GM06990 (cell line): ENCODE measurements around the gene ZNF677.
"Not testable (repeated sequence)": the region's sequence is repeated elsewhere in the genome, so short reads cannot be mapped to it uniquely, and the experiment has no call there.

Experiments used
- DNase-seq: peaks from one replicate; pipeline ENCODE4 v3.0.0-alpha.2; 2011; ENCODE audit not compliant: insufficient read length; ENCODE audit errors: extremely low read depth
- H3K27me3 ChIP-seq: replicated peaks from 2 replicates; pipeline ENCODE4 v1.6.0; 2011; ENCODE audit warnings: low read length; ENCODE audit not compliant: control insufficient read depth, insufficient read depth
- H3K36me3 ChIP-seq: 2 replicates; pipeline ENCODE4 v1.5.1; 2011; ENCODE audit warnings: low read length; ENCODE audit not compliant: control insufficient read depth, insufficient read depth
- H3K4me3 ChIP-seq: replicated peaks from 2 replicates; pipeline ENCODE4 v1.5.1; 2011; ENCODE audit warnings: low read depth, mild to moderate bottlenecking, control low read depth, low read length
- CTCF ChIP-seq: IDR thresholded peaks from 2 replicates; pipeline ENCODE4 v1.5.1; 2011; ENCODE audit warnings: low read length, control low read depth, mild to moderate bottlenecking, inconsistent platforms; ENCODE audit not compliant: insufficient read depth, poor library complexity, severe bottlenecking

ZNF677 gene

GRCh38 chr19:53254411-53255341 lies at the start of gene ZNF677:
Gene ZNF677 (minus strand): TSS chr19:53254873. CDS start chr19:53251550, 3,323 bp downstream.
- DNase-seq = peak; percentile 6
- H3K27me3 ChIP-seq = no peaks in the 10 kb centered on the region
- TF ChIP-seq CTCF = no peak
- no peaks in the 10 kb centered on the region for H3K36me3 ChIP-seq
- H3K4me3 ChIP-seq = no peak within 1 kb of the TSS; the same call in 1 of the 2 replicates

DNA sequence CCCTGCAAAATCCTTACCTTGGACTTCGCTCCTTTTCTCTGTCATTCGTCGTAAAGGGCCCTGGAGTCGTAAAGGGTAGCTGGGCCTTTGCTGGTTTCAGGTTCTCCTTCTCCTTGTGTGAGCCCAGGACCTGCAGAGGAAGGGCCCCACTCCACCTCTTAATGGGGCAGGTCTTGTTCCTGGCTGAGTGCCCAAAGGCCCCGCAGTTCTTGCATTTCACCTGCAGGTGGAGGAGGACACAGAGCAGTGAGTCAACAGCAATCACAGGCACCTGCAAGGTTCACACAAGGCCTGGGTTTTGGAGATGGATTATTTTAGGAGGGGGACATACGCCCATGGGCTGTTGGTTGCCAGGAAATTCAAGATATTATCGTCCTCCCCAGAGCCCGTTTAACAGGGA lies 46.7 kb upstream of the ZNF677 start:
- not testable (repeated sequence) for H3K36me3 ChIP-seq, H3K27me3 ChIP-seq, H3K4me3 ChIP-seq, DNase-seq

DNA sequence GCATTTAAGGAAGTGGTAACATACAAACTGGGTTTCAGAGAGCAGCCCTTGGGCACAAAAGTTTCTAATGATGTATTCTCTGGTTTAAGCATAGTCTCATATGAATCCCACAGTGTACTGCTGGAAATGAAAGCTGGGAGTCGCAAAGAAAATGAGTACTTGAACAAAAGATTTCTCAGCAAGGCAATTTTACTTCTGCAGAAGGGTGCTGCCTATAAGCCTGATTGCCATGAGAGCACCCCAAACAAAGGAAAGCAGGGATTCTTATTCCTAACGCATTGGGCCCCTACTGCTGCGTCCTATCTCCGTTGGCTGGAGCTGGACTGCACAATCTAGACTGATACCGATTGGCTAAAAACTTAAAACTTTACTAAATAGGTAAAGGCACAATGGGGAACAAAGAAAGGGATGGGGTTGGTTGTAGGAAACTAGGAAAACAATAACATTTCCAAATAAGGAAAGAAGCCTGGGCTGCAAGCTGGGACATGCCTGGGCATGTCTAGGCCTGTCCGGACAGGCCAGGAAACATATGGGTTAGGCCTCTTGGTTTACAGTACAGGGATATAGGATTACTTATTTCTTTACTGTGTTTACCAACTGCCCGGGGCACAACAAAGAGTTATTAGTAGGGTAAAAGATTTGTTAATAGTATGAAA lies 40.2 kb upstream of the ZNF677 start:
- Histone ChIP-seq H3K36me3 (no peaks in the 10 kb centered on the region), H3K4me3 (no peak overlapping the region), H3K27me3 (no peaks in the 10 kb centered on the region)
- TF ChIP-seq CTCF = no peak
- DNase-seq = no peak

DNA sequence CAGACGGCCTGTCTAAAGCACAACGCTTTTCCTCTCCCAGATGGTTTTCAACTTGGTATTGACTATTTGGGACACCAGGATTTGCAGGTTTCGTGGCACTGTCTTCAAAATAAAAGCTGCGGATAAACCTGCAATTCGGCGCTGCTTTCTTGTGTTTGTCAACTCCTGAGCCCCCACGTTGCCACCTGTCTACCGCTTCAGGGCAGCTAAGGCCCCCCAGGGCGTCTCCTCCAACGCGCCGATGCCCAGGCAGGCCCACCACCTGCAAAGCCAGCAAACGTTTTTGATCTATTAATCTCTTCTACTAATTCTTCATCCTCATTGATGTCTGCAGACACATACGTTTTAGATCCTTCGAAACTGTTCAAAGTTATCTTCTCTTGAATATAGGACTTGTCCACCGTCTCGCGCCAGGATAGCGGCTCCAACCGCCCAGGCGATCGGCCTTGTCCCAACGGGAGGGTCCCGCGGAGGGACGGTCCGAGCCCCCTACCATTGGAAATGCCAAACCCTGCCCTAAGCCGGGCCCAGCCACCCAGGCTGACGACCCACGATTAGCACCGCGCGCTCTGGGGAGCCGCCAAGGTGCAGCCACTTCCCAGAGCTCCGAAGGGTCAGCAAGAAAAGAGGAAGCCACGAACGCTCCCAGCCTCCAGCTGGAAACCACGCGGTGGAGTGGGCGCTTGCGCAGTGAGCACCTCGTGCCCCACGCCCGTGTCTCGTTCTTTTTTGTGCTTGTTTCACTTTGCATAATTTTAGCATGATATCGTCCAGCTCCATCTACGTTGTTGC lies 36.3 kb upstream of the ZNF677 start:
- no peak for DNase-seq
- Histone ChIP-seq H3K4me3 (no peak overlapping the region), H3K27me3 (no peaks in the 10 kb centered on the region), H3K36me3 (no peaks in the 10 kb centered on the region)
- TF ChIP-seq CTCF = no peak

DNA sequence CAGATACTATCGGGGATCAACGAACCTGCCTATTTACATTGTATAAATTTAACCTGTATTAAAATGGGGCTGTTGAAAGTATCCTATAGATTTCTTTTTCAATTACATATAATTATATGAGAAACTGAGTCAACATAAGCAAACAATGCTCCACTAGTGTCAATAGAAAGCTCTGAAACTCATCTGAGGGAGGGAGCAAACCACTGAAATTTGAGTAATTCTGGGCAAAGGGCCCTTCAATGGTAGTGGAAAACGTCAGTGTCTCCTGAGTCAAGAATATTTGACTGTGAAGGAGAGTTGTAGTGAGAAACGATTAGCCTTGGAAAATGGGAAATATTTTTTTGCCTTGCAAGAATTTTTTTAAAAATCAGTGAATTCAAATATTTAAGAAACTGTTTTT lies 30.4 kb upstream of the ZNF677 start:
- Histone ChIP-seq H3K4me3 (no peak overlapping the region), H3K27me3 (no peaks in the 10 kb centered on the region), H3K36me3 (no peaks in the 10 kb centered on the region)
- DNase-seq = no peak
- TF ChIP-seq CTCF = no peak

- DNase-seq, H3K4me3 ChIP-seq, H3K27me3 ChIP-seq, H3K36me3 ChIP-seq: not testable (repeated sequence)
Measured at GRCh38 chr19:53281947-53282346, 27.3 kb upstream of the ZNF677 start.
